SU-DHL-6 (cell line): ENCODE results near the gene TNS4.

Experiments
- H2AFZ ChIP-seq: fragments of 200-600 bp; sonication (generic); 2 replicates; pipeline ENCODE4 v1.6.1; 2014; ENCODE audit warnings: low read depth, mild to moderate bottlenecking, moderate library complexity, mixed read lengths, antibody characterized with exemption, low read length; ENCODE audit not compliant: severe bottlenecking
- H3F3A ChIP-seq: fragments of 200-600 bp; shearing (Covaris generic); 2 replicates; pipeline ENCODE4 v1.6.0; 2016; ENCODE audit warnings: antibody characterized with exemption, mild to moderate bottlenecking; ENCODE audit not compliant: insufficient read depth
- H3K27ac ChIP-seq: fragments of 200-600 bp; sonication (generic); 2 replicates; pipeline ENCODE4 v1.5.1; 2016; ENCODE audit warnings: low read depth, mild to moderate bottlenecking, low read length, moderate library complexity, mixed read lengths
- H3K27me3 ChIP-seq: fragments of 200-600 bp; sonication (generic), shearing (Covaris generic); 2 replicates; pipeline ENCODE4 v1.6.0; 2014; ENCODE audit warnings: mild to moderate bottlenecking, low read length
- H3K36me3 ChIP-seq: fragments of 200-600 bp; sonication (generic); 2 replicates; pipeline ENCODE4 v1.6.1; 2014; ENCODE audit warnings: mild to moderate bottlenecking, low read length, mixed read lengths
- H3K4me2 ChIP-seq: fragments of 300-600, 200-600 bp; shearing (Covaris generic), sonication (generic); 2 replicates; pipeline ENCODE4 v1.6.0; 2014; ENCODE audit warnings: low read length, low read depth, mild to moderate bottlenecking; ENCODE audit not compliant: poor library complexity, severe bottlenecking
- H3K4me3 ChIP-seq: fragments of 200-600 bp; sonication (generic); 2 replicates; pipeline ENCODE4 v1.5.1; 2014; ENCODE audit warnings: antibody characterized with exemption, low read length, mild to moderate bottlenecking, mixed read lengths; ENCODE audit not compliant: insufficient read depth, poor library complexity, severe bottlenecking
- H3K79me2 ChIP-seq: fragments of 200-600 bp; sonication (generic); 2 replicates; pipeline ENCODE4 v1.6.1; 2014; ENCODE audit warnings: mild to moderate bottlenecking, low read length, moderate library complexity; ENCODE audit not compliant: insufficient read depth
- H3K9ac ChIP-seq: fragments of 200-600 bp; sonication (generic); 2 replicates; pipeline ENCODE4 v1.7.0; 2014; ENCODE audit warnings: mild to moderate bottlenecking, low read length
- H3K9me2 ChIP-seq: fragments of 200-600 bp; sonication (generic); replicated peaks from 2 replicates; pipeline ENCODE4 v1.6.1; 2014; ENCODE audit warnings: low read length; ENCODE audit not compliant: insufficient read depth
- H3K9me3 ChIP-seq: fragments of 200-600 bp; sonication (generic); 2 replicates; pipeline ENCODE4 v1.6.1; 2014; ENCODE audit warnings: low read length, mixed read lengths; ENCODE audit not compliant: insufficient read depth
- H4K20me1 ChIP-seq: fragments of 200-600 bp; sonication (generic); 2 replicates; pipeline ENCODE4 v1.6.1; 2014; ENCODE audit warnings: low read depth, mild to moderate bottlenecking, antibody characterized with exemption, low read length, moderate library complexity, mixed read lengths
- CTCF ChIP-seq: fragments of 200-600 bp; sonication (generic); IDR thresholded peaks from one replicate; pipeline ENCODE4 v1.5.1; 2017; ENCODE audit warnings: antibody characterized with exemption, mild to moderate bottlenecking, low read length, moderate library complexity; ENCODE audit not compliant: insufficient read depth, poor library complexity, severe bottlenecking
- EZH2phosphoT487 ChIP-seq: fragments of 200-600 bp; sonication (generic), shearing (Covaris generic); conservative IDR thresholded peaks from 2 replicates; pipeline ENCODE4 v1.6.1; 2018; ENCODE audit warnings: mild to moderate bottlenecking, antibody characterized with exemption, low read length, moderate library complexity, mixed read lengths

Gene TNS4

GRCh38 chr17:40470932-40471828 is 30.2 kb downstream of the TNS4 start:
- Histone ChIP-seq H3K79me2 (no peaks in the 10 kb centered on the region), H3F3A (no peaks in the 10 kb centered on the region), H3K36me3 (no peaks in the 10 kb centered on the region), H3K27me3 (no peaks in the 10 kb centered on the region), H2AFZ (no peak overlapping the region), H3K9ac (no peak overlapping the region), H3K9me2 (no peaks in the 10 kb centered on the region), H3K4me2 (no peak overlapping the region), H3K27ac (no peak overlapping the region), H3K4me3 (no peak overlapping the region), H4K20me1 (no peaks in the 10 kb centered on the region), H3K9me3 (no peaks in the 10 kb centered on the region)
- TF ChIP-seq EZH2phosphoT487 (no peak), CTCF (no peak)

- H3K9me3 ChIP-seq = no peaks in the 10 kb centered on the region
- no peaks in the 10 kb centered on the region for H4K20me1 ChIP-seq
- TF ChIP-seq CTCF = no peak
- TF ChIP-seq EZH2phosphoT487 = no peak
- H3K27ac ChIP-seq = no peak overlapping the region
- H3K4me2 ChIP-seq = no peak overlapping the region
- H3K9me2 ChIP-seq = no peaks in the 10 kb centered on the region
- no peak overlapping the region for H2AFZ ChIP-seq
- H3K27me3 ChIP-seq = no peaks in the 10 kb centered on the region
- no peaks in the 10 kb centered on the region for H3K79me2 ChIP-seq
- no peaks in the 10 kb centered on the region for H3F3A ChIP-seq
- H3K36me3 ChIP-seq = no peaks in the 10 kb centered on the region
- no peak overlapping the region for H3K9ac ChIP-seq
- H3K4me3 ChIP-seq = no peak overlapping the region
These were observed 31.4 kb downstream of the TNS4 start for GRCh38 chr17:40469805-40470675.

GRCh38 chr17:40468560-40468959 is 32.9 kb downstream of the TNS4 start:
- Histone ChIP-seq H3K9me3 (no peaks in the 10 kb centered on the region), H3K4me2 (no peak overlapping the region), H3F3A (no peaks in the 10 kb centered on the region), H3K79me2 (no peaks in the 10 kb centered on the region), H3K9ac (no peak overlapping the region), H3K4me3 (no peak overlapping the region), H3K27ac (no peak overlapping the region), H4K20me1 (no peaks in the 10 kb centered on the region), H3K9me2 (no peaks in the 10 kb centered on the region), H3K27me3 (no peaks in the 10 kb centered on the region), H2AFZ (no peak overlapping the region), H3K36me3 (no peaks in the 10 kb centered on the region)
- TF ChIP-seq CTCF (no peak), EZH2phosphoT487 (no peak)
